GM12873 (cell line): ENCODE measurements around the gene DUOXA2.

ENCODE experiments used
- CTCF ChIP-seq: IDR thresholded peaks from 2 replicates; pipeline ENCODE4 v1.5.1; 2012; ENCODE audit warnings: low read depth, mild to moderate bottlenecking, moderate library complexity, low read length, control low read depth; ENCODE audit not compliant: insufficient read depth; ENCODE audit errors: missing control alignments

DUOXA2 gene

GRCh38 chr15:45137703-45138102 lies 23.6 kb downstream of the DUOXA2 start:
- TF ChIP-seq CTCF: no peak

GRCh38 chr15:45138814-45139765 lies 25.0 kb downstream of the DUOXA2 start:
- no peak for TF ChIP-seq CTCF

GRCh38 chr15:45139770-45140169 lies 25.6 kb downstream of the DUOXA2 start:
- TF ChIP-seq CTCF: no peak

GRCh38 chr15:45140557-45141250 lies 26.6 kb downstream of the DUOXA2 start:
- TF ChIP-seq CTCF: no peak

GRCh38 chr15:45141386-45141785 lies 27.3 kb downstream of the DUOXA2 start:
- no peak for TF ChIP-seq CTCF

- no peak for TF ChIP-seq CTCF
Observed at GRCh38 chr15:45143056-45143455, 28.9 kb downstream of the DUOXA2 start.

GRCh38 chr15:45143946-45144345 lies 29.8 kb downstream of the DUOXA2 start:
- TF ChIP-seq CTCF: no peak
